GM10248 (cell line): ENCODE results near the gene VAT1L.

Source experiments
- CTCF ChIA-PET: fragments of 300-600 bp; sonication (Branson Sonifier 250); formaldehyde crosslinking; extraction: SDS; loops from one replicate; lab custom pipeline; 2021; ENCODE audit warnings: antibody characterized with exemption; lab: Yijun Ruan, JAX
- POLR2A ChIA-PET: fragments of 350-650 bp; sonication (Branson Sonifier 250); formaldehyde crosslinking; extraction: SDS; loops from one replicate; lab custom pipeline; 2020; ENCODE audit warnings: antibody characterized with exemption; lab: Yijun Ruan, JAX
- DNase-seq: peaks from one replicate; pipeline ENCODE4 v3.0.0; 2012; ENCODE audit errors: extremely low spot score
- TF ChIP-seq, protein P1 (sequence below): IDR thresholded peaks from 2 replicates; pipeline ENCODE4 v1.5.1; 2012; ENCODE audit warnings: mild to moderate bottlenecking, low read depth; ENCODE audit errors: extremely low read depth, missing control alignments, control extremely low read depth

Gene VAT1L

DNA sequence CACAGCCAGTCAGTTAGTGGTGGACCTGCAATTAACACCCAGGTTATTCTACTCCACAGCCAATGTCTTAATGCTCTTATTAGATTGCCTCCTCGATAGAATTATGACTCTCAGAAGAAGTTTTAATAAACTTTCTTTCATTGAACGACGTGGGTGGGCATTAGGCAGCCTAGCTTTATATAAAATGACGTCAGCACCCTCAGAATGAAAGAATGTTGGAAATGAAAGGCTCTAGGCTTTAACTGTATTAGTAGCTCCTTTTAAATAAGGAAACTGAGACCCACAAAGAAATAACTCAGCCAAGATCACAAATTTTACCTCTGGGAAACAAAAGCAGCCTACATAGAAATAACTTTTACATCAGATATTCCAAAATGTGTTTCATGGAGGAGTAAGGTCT lies 142.7 kb downstream of the VAT1L start:
- no peak for DNase-seq
- ChIA-PET CTCF (interaction anchor here (1.4 kb wide), 1 partner anchor 20 kb away, joined by 6 read pairs; no protein-coding TSS in a partner anchor), POLR2A (no interaction called here)
- TF ChIP-seq, protein P1, sequence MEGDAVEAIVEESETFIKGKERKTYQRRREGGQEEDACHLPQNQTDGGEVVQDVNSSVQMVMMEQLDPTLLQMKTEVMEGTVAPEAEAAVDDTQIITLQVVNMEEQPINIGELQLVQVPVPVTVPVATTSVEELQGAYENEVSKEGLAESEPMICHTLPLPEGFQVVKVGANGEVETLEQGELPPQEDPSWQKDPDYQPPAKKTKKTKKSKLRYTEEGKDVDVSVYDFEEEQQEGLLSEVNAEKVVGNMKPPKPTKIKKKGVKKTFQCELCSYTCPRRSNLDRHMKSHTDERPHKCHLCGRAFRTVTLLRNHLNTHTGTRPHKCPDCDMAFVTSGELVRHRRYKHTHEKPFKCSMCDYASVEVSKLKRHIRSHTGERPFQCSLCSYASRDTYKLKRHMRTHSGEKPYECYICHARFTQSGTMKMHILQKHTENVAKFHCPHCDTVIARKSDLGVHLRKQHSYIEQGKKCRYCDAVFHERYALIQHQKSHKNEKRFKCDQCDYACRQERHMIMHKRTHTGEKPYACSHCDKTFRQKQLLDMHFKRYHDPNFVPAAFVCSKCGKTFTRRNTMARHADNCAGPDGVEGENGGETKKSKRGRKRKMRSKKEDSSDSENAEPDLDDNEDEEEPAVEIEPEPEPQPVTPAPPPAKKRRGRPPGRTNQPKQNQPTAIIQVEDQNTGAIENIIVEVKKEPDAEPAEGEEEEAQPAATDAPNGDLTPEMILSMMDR = no peak

DNA sequence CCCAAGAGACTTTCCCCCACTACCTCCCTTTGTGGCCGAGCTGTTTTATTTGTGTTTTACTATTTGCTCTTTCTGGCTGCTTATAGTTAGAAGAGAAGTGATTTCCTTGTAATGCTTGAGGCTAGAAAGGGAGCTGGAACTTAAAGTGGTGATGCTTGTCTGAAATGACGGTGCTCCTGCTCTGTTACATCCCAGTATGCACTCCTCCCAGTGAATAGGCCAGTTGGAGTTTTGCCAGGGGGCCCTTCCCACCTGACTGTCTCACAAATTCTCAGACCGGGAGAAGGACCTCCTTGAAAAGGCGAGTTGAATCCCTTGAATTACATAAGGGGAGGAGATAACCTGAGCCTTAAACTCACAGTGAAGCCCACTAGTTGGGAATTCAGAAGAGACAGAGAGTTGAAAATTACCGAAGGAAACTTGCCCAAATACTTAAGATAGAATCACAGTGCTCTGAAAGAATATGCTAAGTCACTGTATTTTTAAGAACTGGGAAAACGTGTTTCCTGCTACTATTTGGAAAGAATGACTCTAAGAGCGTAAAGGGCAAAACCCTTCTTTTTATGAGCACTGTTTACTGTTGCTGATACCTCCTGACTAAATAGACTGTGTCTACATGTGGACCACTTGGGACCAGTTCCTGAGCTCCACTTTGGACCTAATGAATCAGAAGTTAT lies 149.2 kb downstream of the VAT1L start:
- TF ChIP-seq, protein P1 = no peak
- ChIA-PET POLR2A (no interaction called here), CTCF (interaction anchor here (0.7 kb wide), 1 partner anchor 10 kb away, joined by 3 read pairs; no protein-coding TSS in a partner anchor)

DNA sequence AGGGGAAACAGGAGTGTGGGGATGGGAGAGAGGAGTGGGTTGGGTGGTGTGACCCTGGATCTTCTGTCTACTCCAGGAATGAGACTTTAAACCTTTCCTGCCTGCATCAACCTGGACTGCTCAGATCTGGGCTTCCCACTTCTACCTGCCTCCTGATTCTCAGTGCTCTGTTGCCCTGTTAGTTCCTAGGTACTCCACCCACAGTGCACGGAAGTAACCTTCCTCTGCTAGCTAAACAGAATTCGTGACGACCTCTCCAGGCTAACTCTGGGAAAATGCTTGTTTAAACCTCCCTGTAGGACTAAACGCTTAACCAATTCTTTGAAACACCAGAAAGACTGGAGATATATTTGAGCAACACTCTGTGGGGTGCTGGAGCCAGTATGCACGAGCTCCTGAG lies 150.5 kb downstream of the VAT1L start:
- POLR2A ChIA-PET = no interaction called here
- no peak for DNase-seq
- TF ChIP-seq, protein P1 = no peak
- CTCF ChIA-PET = no interaction called here

More for the DNA sequence above, 149.2 kb downstream of the VAT1L start:
- no peak for DNase-seq

DNA sequence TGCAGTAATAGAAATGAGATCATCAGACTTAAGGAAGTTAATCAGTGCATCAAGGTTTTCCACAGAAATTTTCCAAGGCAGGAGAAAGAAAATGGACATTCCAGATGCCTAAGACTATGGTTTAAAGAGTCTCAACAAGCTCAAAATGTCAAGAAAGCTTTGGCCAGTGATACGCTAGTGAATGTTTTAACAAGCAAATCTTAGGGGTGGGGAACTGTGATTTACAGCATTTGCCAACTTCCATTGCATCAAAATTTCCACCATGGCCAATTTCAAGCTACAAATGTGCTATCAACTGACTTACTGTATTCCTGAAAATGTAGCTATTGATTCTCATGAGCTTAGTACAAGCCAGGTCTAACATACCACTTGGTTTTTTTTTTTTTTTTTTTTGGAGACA lies 151.6 kb downstream of the VAT1L start:
- ChIA-PET CTCF (interaction anchor here (1.4 to 1.5 kb wide), 3 partner anchors 9 to 264 kb away, joined by 3 to 5 read pairs (median 4); no protein-coding TSS in a partner anchor), POLR2A (no interaction called here)
- TF ChIP-seq, protein P1 = no peak
- no peak for DNase-seq

DNA sequence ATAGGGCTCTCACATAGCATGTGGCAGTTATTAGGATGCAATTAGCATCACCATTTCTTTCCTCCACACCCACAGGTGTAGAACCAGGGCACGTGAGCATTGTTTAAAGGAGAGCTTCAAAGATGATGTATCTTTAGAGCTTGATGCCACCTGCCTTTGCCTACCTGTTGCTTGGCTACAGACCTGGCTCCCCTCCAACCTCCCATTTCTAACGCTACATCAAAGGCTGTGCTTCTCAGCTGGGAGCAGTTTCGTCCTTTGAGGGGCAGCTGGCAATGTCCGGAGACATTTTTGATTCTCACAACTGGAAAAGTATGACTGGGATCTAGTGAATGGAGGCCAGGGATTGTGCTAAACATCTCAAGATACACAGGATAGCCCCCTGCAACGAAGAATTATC lies 155.4 kb downstream of the VAT1L start:
- TF ChIP-seq, protein P1 = no peak
- POLR2A ChIA-PET = no interaction called here
- CTCF ChIA-PET = interaction anchor here (1.1 kb wide), 1 partner anchor 83 kb away, joined by 3 read pairs; no protein-coding TSS in a partner anchor
- DNase-seq = no peak

DNA sequence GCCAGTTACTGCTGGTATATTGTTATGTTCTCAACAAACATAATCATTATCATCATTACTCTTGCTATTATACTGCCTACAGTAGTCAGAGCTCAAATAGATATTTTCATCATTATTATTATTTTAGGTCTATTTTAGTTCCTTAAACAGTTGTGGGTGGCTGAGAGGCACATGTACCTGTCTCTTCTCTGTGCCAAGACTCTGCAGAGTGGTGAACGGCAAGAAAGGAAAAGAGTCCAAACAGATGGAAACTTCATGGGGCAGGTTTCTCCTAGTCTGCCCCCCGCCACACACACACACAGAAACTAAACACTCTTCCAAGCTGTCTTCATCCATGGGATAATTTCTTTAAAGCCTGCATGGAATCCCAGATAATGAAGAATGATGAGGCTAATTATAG lies 156.3 kb downstream of the VAT1L start:
- CTCF ChIA-PET = interaction anchor here (1.1 to 1.4 kb wide), 3 partner anchors 26 to 82 kb away, joined by 3 read pairs; no protein-coding TSS in a partner anchor
- POLR2A ChIA-PET = no interaction called here
- no peak for DNase-seq

More for the DNA sequence above, 156.3 kb downstream of the VAT1L start:
- TF ChIP-seq, protein P1 = no peak
